ENCODE results near the gene ELF5.

Gene ELF5

GRCh38 chr11:34513682-34514449 lies at the start of gene ELF5:
ELF5 (minus strand) TSS chr11:34513794; CDS start chr11:34505749, 8,045 bp downstream.
- no peak for DNase-seq

GRCh38 chr11:34562976-34563375 lies 49.4 kb upstream of the ELF5 start:
- DNase-seq, result no peak

- no peak for DNase-seq
Measured at GRCh38 chr11:34560511-34560910, 46.9 kb upstream of the ELF5 start.

- no peak for DNase-seq
Measured at GRCh38 chr11:34558673-34559072, 45.1 kb upstream of the ELF5 start.

- DNase-seq, result no peak
Measured at GRCh38 chr11:34558211-34558610, 44.6 kb upstream of the ELF5 start.

DNA sequence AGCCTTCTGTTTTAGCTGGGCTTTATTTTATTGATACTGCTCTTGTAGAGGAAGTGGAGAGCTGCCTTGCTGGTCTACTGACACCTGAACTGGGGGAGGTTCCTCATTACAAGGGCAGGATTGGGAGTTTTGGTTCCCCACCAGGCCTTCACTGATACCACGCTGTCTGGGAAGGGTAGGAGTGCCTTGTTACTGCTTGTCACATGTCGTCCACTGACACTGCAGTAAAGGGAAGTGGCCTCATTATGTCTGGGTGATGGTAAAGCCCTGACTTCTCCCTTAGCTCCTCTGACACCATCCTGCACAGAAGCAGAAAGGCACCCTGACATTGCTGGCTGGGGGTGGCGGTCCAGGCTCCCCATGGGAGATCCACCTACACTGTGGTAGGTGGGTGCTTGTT lies 38.7 kb upstream of the ELF5 start:
- DNase-seq, result no peak

DNA sequence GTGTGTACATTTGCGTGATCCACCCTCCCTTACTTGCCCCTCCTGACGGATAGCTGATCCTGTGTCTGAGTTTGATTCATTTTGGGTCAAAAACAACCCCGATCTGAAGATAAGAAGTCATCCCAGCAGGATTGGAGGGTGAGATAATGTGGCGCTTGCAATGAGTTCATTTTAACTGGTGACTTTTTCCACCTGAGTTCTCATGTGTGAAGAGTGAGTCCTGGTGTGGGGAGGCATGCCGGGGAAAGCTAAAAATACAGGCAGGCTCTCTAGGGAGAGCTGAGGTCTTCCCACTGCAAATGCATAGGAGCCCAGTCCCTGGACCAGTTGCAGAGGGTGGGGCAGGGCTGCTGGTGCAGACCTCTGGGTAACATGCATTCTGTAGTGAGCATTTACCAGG lies 35.7 kb upstream of the ELF5 start:
- DNase-seq, result no peak

- no peak for DNase-seq
Measured at GRCh38 chr11:34548278-34548677, 34.7 kb upstream of the ELF5 start.

- no peak for DNase-seq
Measured at GRCh38 chr11:34546511-34547209, 33.1 kb upstream of the ELF5 start.

GRCh38 chr11:34542089-34542488 lies 28.5 kb upstream of the ELF5 start:
- DNase-seq, result no peak

- DNase-seq, result no peak
Measured at GRCh38 chr11:34540870-34541269, 27.3 kb upstream of the ELF5 start.

GRCh38 chr11:34537636-34538035 lies 24.0 kb upstream of the ELF5 start:
- DNase-seq, result no peak

GRCh38 chr11:34536056-34536455 lies 22.5 kb upstream of the ELF5 start:
- no peak for DNase-seq

DNA sequence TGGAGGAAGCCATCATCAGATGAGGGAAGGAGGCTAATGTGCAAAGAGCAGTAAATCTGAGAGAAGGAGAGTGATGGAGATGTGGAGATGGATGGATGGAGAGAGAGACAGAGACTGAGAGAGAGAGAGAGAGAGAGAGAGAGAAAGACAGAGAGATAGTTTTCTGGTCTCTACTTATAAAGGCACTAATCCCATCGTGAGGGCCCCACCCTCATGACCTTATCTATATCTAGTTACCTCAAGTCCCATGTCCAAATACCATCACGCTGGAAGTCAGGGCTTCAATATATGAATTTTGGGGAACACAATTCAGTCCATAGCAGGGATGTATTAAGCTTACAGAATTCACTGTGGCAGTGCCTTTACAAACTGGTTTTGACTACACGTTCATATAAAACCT lies 21.2 kb upstream of the ELF5 start:
- DNase-seq, result no peak

DNA sequence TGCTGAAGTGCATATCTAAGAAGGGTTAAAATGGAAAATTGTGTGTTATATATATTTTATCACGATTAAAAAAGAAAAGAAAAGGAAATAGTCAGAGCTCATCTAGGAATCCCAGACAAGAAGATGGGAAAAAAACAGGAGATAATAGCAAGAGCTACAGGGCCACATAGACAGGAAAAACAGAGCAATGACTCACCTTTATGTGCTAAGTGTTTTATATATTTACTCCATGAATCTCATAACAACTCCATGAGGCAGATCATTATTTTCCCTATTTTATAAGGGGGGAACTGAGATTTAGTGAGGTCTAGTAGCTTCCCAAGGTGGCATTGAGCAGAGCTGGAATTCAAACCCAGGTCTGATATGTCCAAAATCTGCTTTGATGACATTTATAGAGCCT lies 18.1 kb upstream of the ELF5 start:
- no peak for DNase-seq

- no peak for DNase-seq
Measured at GRCh38 chr11:34530545-34531234, 17.1 kb upstream of the ELF5 start.

DNA sequence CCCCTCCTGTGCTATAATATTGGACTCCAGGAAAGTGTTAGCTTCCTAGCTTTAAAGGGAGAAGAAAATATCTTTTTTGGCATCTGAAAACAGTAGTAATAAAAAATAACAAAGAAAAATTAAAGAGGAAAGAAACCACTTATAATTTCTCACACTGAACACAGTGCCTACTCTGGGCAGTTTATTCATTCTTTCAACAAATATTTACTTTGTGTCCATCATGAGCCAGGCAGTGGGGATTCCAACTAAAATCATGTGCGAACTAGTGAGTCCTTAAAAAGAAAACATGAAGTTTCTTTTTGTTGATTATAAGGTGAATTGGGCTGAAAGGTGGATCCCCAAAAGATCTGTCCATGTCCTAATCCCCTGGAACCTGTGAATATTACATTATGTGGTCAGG lies 16.0 kb upstream of the ELF5 start:
- no peak for DNase-seq

DNA sequence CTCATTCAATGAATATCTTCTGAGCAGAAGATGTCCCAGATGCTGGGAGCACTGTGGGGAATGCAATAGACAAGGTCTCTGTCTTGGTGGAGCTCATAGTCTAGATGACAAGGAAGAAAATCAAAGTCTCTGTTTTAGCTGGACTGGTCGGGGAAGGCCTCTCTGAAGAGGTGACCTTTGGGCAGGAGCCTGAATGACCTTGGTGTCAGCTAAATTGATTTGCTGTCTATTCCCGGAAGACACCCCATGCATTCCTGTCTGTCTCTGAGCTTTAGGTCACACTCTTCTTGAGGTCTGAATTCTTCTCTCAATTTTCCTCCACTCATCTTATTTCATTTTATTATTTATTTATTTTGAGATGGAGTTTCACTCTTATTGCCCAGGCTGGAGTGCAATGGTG lies 14.5 kb upstream of the ELF5 start:
- DNase-seq, result no peak

DNA sequence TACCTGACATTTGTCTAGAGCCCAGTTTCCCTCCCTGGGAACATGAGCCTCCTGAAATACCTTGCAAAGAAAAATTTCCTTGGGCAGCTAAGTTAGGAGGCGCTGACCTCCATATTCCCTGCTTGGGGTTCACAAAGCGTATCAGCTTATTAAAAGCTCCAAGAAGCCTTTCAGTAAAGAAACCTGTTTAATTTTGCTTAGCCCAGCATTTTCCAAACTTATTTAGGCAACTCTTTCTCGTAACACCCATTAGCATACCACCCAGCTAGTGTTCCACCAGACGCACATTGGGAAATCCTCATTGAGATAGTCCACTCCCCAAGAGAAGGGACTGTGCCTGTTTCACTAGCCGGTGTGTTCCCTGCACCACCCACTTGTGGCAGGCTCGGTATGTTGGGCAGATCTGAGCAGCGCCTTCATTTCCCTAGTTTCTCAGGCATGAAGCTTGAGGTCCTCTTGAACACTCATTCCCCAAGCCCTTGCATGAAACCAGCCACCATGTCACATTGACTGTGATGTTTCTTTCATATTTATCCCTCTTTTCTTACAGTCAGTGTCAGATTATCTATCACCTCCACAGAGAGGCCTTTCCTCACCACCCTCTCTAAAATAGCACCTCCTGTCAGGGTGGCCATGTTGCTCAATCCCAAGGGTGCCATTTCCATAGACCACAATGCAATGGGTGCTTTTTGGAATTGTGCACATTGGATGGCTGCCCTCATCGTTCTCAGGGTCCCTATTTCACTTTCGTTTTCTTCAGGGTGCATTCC lies 12.5 kb upstream of the ELF5 start:
- no peak for DNase-seq

- DNase-seq, result no peak
Measured at GRCh38 chr11:34525098-34525497, 11.5 kb upstream of the ELF5 start.

GRCh38 chr11:34524696-34525095 lies 11.1 kb upstream of the ELF5 start:
- no peak for DNase-seq

DNA sequence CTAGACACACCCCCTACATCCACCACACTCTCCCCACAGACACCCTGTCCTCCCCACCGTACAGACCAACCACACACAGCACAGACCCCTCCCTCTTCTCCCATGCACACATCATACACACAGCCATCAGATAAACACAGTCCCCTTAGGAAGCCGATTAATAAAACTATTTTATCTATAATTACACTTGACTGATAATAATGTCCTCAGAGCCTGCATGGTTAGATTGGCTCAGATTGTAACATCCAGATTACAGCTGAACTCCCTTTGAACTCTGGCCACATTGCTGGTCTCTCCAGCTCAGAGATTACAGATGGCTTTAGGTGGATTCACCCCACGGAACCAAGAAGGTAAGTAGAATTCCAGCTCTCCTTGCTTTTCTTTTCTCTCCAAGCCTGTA lies 9.5 kb upstream of the ELF5 start:
- DNase-seq, result no peak

- no peak for DNase-seq
Measured at GRCh38 chr11:34522188-34522587, 8.6 kb upstream of the ELF5 start.
